GM12873 (cell line): ENCODE data around the gene RPL39.

Experiments
- TF ChIP-seq, protein P1 (sequence below): IDR thresholded peaks from 2 replicates; pipeline ENCODE4 v1.5.1; 2012; ENCODE audit warnings: low read depth, mild to moderate bottlenecking, moderate library complexity, low read length, control low read depth; ENCODE audit not compliant: insufficient read depth; ENCODE audit errors: missing control alignments

RPL39 gene

DNA sequence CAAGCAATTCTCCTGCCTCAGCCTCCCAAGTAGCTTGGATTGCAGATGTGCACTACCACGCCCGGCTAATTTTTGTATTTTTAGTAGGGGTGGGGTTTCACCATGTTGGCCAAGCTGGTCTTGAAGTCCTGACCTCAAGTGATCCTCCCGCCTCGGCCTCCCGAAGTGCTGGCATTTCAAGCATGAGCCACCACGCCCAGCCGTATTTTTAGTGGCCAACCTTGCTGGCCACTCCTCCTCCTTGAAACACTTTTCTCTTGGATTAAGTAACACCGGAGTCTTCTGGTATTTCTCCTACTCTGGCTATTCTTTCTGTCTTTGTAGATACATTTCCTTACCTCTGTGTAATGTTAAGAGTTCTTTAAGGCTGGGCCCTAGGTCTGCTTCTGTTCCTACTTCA, 11.1 kb upstream of the RPL39 start:
- TF ChIP-seq, protein P1, sequence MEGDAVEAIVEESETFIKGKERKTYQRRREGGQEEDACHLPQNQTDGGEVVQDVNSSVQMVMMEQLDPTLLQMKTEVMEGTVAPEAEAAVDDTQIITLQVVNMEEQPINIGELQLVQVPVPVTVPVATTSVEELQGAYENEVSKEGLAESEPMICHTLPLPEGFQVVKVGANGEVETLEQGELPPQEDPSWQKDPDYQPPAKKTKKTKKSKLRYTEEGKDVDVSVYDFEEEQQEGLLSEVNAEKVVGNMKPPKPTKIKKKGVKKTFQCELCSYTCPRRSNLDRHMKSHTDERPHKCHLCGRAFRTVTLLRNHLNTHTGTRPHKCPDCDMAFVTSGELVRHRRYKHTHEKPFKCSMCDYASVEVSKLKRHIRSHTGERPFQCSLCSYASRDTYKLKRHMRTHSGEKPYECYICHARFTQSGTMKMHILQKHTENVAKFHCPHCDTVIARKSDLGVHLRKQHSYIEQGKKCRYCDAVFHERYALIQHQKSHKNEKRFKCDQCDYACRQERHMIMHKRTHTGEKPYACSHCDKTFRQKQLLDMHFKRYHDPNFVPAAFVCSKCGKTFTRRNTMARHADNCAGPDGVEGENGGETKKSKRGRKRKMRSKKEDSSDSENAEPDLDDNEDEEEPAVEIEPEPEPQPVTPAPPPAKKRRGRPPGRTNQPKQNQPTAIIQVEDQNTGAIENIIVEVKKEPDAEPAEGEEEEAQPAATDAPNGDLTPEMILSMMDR, result no peak

DNA sequence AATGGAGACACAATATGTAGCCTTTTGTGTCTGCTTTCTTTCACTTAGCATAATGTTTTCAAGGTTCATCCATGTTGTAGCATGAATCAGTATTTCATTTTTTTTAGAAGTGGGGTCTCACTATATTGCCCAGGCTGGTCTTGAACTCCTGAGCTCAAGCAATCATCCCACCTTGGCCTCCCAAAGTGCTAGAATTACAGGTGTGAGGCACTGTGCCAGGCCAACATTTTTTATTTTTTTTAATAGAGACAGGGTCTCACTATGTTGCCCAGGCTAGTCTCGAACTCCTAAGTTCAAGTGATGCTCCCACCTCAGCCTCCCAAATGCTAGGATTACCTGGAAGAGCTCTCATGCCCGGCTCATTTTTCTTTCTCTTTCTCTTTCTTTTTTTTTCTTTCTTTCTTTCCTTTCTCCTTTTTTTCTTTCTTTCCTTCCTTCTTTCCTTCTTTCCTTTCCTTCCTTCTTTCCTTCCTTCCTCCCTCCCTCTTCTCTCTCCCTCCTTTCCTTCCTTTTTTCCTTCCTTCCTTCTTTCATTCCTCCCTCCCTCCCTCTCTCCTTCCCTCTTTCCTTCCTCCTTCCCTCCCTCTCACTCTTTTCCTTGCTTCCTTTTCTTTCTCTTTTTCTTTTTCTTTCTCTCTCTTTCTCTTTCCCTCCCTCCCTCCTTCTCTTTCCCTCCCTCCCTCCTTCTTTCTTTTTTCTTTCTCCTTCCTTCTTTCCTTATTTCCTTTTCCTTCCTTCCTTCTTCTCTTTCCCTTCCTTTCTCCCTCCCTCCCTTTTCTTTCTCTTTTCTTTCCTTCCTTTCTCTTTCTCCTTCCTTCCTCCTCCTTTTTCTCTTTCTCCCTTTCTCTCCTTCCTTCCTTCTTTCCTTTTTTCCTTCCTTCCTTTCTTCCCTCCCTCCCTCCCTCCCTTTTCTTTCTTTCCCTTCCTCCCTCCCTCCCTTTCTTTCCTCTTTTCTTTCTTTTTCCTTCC, 10.1 kb upstream of the RPL39 start:
- TF ChIP-seq, protein P1, result no peak

- TF ChIP-seq, protein P1, result peak; percentile 39
These were observed 423 bp downstream of the RPL39 start for GRCh38 chrX:119790977-119791436.

- TF ChIP-seq, protein P1, result peak; percentile 87
These were observed 6.5 kb downstream of the RPL39 start for GRCh38 chrX:119784747-119785446.

DNA sequence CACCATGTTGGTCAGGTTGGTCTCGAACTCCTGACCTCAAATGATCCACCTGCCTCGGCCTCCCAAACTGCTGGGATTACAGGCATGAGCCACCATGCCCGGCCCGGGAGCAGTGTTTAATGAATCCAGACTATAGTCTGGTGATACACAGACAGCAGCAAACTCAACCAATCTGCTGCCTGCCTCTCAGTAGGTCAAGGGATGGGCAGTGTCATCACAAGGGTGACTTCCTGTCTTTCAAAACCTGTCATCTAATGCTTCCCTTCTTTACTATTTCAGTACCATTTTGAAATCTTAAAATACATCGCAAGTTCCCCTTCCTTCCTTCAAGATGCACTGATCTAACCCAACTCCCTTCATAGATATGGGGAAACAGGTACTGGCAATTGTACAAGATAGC, 8.4 kb downstream of the RPL39 start:
- TF ChIP-seq, protein P1, result no peak

DNA sequence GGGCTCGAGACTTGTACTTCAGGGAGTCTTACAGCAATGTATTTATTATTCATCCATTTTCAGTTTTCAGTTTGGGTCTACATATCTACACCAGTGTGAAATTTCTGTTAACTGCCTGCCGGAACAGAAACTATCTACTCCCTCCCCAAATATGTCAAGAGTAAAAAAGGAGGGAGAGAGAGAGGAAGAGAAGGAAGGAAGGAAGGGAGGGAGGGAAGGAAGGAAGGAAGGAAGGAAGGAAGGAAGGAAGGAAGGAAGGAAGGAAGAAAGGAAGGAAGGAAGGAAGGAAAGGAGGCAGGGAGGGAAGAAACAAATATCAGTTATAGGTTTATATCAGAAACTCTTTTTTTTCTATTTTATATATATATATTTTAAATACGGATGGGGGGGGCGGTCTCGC, 12.6 kb downstream of the RPL39 start:
- TF ChIP-seq, protein P1, result no peak

DNA sequence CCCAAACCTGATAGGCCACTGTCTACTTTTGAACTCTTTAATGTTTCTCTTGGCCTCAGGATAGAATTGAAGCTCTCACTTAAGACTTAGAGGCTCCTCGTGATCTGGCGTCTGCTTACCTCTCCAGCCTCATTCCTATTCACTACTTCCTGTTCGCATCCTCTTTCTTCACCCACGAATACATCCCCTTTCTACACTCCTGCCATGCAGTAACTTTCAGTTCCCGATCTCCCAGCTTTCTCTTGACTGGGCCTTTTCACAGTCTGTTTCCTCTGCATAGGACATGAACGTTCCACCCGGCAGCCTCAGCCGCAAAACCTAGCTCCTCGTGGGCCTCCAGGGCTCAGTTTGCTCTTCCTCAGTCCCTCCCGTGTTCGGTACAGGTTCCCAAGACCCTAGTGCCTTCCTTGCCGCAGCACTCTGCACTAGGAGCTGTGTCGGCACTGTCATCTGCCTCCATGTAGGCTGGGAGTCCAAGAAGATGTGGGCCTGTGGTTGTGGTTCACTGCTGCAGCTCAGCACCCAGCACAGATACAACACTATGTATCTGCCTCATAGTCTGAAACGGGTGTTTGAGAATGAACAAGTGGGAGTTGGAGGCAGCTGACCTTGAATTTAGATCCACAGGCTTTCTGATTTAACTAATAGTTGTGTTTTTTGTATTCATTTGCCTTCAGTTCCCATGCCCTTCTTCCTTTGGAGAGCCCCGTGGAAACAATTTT, 15.8 kb downstream of the RPL39 start:
- TF ChIP-seq, protein P1, result no peak
